ENCODE data around the gene LRRC28. TPM values are rescaled to one million over a fixed set of nuclear protein-coding genes. Genes with fewer than 3 reads are reported as not detected.

The LRRC28 gene
- polyA plus RNA-seq, 4 donors, result 33.3 to 38.9 (median 37.0) TPM

DNA sequence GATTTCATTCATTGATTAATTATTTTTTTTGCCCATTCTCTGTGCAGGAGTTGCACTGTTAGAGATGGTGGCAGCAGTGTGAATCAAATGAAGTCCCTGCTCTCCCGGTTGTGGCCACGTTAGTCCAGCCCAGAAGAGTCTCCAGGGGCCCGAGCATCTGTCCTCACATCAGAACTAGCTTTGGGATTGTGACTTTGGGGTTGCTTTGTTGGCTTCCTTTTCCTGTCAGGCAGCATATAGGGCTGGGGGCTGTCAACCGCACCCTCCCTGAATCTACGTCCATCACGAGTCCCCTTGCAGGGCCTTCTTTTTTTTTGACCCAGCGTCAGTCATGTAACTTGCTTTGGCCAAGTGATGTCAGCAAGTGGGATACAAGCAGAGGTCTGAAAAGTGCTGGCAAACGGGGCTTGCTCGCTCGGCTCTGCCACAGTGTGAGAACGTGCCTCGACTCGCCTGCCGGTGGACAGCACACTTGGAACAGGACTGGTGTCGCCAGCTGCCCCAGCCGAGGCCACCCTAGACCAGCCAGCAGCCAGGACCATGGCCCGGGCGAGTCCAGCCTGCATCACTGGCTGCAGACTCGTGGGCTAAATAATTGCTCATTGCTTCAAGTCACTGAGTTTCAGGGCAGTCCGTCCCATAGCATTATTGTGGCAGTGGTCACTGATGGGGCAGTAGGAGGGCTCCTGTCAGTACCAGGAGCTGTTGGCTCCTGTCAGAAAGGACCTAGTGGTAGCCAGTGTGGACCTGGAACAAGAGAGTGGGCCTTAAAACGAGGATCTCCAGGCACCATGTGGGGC is 162.9 kb downstream of the LRRC28 start:
- no peak for DNase-seq (ENCODE audit: low read depth in 4 of 4, low spot score in 2 of 4)

DNA sequence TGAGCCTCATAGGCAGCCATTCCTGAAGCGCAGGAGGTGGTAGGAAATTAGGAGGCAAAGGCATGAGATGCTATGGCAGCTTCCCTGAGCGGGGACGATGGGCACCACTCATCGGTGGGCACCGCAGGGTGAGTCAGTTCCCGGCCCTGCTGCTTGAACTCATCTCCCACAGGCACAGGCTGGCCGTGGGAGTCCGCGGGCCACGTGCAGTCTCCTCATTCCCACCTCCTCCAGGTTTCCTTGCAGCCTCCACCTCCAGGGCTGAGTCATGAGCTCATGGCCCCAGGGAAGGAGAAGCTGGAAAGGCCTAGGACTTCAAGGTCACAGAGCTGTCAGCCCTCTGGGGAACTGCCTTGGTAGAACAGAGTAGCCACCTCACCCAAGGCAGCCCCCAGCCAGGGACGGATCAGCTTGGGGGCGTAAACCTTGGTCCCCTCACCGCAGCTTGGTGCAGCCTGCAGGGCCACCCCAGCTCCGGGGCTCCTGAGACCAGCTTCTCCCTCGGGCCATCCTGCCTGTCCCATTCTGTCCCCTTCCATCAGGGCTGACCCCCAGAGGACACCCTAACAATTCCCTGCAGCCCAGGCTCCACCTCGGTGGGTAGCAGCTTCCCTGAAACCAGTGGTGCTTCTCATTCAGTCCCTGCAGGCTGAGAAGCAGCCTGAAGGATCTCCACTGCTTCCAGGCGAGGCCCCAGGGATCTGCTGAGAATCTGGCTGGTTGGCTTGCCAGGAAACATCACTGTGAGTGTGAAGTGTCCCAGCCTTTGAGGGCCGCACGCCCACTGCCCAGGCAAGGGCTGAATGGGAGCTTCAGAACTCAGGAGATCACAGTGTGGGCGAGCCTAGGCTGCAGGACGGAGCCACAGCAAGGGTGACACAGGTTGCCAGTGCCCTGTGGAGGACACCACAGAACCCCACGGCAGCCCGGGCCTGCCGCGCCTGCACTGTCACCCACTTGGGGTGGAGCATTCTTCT is 163.8 kb downstream of the LRRC28 start:
- DNase-seq (ENCODE audit: low read depth in 4 of 4, low spot score in 2 of 4), result no peak

DNA sequence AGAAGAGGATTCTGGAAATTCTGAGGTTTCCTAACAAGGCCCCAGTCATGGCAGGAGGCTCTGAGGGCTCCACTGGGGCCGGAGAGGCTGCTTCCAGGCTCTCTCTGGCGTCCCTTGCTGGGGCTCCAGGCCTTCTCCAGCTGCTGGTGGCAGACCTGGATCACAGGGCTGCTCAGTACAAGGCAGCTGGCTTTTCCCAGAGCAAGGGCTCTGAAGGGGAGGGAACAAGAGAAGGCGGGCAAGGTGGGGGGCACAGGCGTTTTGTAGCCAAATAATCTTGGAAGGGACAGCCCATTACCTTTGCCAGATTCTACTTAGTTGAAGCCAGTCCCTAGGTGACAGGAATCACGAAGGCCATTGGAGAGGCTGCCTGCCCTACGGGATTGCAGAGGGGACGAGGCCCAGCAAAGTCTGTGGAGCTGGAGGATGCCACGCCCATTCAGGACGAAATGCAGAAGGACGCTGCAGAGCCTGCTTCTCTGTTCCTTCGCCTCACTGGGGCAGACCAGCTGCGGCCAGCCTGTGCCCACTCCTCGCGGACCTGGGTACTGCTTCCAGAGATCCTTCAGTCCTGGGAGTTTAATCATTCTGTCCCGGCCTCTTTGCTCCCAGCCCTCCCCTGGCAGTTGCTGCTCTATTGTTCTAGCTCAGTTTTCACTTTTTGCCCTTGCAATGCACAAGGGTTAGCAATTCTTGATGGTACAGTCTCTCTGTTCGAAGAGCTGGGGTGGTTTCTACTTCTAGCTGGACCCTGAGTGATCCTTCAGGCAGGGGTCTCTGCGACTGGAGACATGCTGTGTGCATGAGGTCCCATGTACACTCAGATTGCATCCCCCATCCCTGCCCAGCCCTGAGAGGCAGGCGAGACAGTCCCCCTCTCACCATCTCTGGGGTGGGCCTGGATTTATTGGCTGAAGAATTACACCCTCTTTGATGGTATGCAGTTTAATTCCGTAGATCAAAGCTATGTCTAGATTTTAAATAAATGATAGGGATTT is 165.2 kb downstream of the LRRC28 start:
- no peak for DNase-seq (ENCODE audit: low read depth in 4 of 4, low spot score in 2 of 4)

DNA sequence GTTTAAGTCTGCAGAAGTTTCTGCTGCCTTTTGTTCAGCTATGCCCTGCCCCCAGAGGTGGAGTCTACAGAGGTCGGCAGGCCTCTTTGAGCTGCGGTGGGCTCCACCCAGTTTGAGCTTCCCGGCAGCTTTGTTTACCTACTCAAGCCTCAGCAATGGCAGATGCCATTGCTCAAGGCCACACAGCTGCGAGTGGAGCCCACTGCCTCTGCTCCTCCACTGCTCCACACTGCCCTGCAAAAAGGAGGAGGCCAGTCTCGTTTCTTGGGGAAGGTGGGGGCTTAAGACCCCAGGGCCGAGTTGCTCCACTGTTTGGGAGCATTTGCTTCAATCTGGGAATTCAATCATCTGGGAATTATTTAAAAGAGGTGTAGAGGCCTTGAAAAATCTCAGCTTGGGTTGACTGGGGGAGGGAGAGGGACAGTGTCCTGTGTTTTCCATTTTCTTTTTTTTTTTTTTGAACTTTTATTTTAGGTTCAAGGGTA is 169.9 kb downstream of the LRRC28 start:
- DNase-seq (ENCODE audit: low read depth in 4 of 4, low spot score in 2 of 4), result no peak

DNA sequence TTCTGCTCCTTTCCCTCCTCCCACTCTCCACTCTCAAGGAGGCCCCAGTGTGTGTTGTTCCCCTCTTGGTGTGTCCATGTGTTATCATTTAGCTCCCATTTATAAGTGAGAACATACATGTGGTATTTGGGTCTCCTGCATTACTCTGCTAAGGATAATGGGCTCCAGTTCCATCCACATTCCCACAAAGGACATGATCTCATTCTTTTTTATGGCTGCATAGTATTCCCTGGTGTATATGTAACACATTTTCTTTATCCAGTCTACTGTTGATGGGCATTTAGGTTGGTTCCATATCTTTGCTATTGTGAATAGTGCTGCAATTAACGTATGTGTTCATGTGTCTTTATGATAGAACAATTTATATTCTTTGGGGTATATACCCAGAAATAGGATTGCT is 170.5 kb downstream of the LRRC28 start:
- DNase-seq (ENCODE audit: low read depth in 4 of 4, low spot score in 2 of 4), result no peak

DNA sequence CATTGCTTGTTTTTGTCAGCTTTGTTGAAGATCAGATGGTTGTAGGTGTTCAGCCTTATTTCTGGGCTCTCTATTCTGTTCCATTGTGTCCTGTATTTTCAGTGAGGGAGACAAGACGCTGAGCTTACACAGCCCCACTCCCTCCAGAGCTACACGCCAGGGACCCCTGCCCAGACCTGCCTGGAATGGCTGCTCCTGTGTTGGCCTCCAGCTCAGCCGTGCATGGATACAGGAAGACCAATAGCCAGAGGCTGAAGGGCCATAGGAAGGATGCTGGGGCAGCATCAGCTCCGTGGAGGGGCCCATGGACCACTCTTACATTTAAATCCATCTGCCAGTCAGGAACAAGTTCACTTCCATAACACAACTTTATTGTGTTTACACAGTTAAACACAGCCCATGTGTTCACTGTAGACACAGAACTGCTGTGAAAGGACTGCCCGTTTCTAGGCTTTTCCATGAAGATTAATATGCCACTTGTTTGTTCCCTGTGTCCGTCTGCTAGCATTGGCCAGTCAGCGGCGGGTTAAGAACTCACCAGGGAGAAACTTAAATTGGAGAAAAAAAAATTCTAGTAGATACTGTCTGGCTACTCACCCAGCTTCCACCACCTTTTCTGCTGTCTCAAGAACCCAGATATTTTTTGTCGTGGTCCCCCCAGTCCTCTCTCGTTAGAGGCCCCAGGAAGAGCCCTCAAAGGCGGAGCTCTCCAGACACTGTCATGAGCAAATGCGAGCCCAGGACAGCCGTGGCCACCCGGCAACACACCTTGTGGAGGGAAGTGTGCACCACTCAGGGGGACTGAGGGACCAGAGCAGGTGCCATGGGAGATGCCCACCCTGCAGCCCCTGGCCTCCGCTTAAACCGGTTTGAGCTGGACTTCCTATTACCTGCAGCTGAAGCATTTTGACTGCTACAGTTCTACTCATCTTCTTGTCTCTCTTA is 172.2 kb downstream of the LRRC28 start:
- DNase-seq (ENCODE audit: low read depth in 4 of 4, low spot score in 2 of 4), result no peak

DNA sequence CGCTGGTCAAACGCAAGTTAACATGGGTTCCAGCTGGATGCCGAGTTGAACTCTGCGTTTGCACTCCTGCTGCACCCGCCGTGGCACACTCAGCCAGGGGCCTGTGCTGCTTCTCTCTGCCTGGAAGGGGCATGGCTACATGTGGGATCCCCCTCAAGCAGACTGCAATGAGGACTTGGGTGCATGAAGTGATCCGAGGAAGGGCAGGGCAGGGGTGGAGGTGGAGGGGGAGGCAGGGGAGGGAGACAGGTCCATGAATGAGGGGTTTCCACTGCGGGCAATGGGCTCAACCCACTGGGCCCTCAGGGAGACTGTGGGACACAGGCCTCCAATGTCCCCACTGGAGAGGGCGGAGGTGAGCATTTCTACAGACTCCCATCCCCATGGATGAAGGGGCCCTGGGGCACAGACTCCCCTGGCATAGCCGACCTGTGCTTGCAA is 172.9 kb downstream of the LRRC28 start:
- no peak for DNase-seq (ENCODE audit: low read depth in 4 of 4, low spot score in 2 of 4)

DNA sequence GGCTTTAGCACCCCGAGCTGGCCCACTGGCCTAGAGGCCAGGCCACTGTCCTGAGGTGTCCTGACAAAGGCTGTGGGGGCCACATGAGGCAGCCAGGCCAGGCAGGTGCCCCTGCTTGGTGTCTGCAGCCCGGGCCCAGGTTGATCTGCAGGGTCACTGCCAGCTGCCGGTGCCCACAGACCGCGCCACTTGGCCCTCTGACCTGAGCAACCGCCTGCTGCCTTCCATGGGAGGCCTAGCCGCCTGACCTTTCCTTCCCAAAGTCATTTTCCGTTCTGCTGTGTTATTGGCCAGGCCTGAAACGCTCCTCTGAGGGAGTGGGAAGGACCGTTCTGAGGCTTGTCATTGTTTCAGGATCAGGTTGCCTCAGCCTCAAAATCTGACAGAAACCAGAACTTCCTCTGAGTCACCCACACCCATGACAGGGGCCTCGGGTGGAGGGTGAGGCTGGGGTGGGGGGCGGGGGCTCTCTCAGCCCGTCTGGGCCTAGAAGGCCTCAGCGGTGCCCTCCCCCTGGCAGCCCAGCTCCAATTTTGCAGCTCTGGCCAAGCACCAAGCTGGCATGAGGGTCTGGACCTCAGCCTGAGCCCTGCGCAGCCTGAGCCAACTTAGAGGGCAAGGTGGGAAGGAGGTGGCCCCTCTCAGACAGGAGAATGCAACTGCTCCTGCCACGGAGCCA is 173.8 kb downstream of the LRRC28 start:
- no peak for DNase-seq (ENCODE audit: low read depth in 4 of 4, low spot score in 2 of 4)

DNA sequence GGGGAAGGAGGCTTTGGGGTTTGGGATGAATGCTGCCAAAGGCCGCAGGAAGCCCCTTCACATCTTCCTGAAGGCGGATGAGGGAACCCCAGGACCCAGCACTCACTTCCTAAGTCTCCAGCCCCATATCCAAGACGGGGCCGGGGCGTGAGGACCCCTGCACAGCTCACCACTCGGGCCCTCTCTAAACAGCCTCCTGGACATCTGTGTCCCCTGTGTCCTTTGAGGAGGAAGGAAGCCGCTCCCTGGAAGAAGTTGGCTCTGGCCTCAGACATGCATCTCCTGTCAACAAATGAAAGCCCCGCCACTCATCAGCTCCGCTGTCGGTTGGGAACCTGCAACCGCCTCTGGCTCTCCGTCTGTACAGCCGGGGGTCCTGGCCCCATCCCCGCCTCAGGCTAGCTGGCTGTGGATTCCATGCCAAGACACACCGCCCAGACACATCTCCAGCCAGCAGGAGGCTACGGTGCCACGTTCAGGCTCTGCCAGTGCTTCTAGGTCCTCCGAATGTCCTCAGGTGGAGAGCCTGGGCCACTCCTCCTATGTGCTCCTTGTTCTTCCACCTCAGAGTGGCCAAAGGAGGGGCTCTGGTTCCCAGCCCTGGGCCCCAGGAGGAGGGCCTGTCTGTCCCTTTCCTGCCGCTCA is 174.5 kb downstream of the LRRC28 start:
- DNase-seq (ENCODE audit: low read depth in 4 of 4, low spot score in 2 of 4), result no peak

DNA sequence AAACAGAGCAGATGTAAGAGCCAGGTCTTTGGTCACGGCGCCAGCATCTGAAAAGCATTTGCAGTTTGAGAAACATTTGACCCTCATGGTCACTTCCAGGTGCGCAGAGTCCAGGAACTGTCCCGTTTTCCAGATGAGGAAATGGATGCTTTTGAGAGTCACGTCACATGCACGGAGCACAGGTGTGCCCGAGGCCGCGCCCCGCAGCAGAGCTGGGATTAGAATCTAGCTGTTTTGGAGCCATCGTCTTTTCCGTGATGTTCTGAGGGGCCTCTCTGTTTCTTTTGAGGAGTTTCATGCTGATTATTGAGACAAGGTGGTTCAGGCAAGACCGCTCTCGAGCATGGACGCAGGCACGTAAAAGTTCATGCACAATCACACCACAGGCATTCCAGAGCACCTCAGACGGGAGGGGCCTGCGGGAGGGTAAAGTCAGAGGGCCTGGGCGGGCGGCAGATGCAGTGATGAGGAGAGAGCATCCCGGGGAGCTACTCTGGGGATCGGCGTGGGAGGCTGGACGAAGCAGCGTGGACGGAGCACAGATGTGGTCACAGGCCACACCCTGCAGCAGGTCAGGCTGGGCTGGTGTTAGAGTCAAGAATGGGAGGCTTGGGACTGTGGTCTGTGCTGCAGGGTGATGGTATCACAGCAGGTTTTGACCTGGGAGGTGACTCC is 175.3 kb downstream of the LRRC28 start:
- no peak for DNase-seq (ENCODE audit: low read depth in 4 of 4, low spot score in 2 of 4)

DNA sequence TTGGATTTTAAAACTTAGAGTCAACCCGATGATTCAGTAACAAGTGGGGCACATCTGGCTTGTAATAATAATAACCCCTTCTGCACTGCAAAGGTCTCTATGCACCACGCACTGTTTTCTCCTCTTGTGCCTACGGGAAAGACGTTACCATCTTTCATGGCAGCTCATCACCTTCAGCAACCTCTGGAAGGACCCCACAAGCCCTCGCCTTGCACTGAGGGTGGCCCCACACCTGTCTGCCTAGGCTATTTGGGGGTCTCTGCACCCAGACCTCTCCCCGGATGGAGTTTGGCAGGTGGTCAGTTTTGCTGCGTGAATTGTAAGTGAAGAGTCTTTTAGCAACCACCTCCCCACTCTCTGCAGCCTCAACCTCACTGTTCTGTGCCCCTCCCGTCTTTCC is 175.9 kb downstream of the LRRC28 start:
- DNase-seq (ENCODE audit: low read depth in 4 of 4, low spot score in 2 of 4), result no peak

DNA sequence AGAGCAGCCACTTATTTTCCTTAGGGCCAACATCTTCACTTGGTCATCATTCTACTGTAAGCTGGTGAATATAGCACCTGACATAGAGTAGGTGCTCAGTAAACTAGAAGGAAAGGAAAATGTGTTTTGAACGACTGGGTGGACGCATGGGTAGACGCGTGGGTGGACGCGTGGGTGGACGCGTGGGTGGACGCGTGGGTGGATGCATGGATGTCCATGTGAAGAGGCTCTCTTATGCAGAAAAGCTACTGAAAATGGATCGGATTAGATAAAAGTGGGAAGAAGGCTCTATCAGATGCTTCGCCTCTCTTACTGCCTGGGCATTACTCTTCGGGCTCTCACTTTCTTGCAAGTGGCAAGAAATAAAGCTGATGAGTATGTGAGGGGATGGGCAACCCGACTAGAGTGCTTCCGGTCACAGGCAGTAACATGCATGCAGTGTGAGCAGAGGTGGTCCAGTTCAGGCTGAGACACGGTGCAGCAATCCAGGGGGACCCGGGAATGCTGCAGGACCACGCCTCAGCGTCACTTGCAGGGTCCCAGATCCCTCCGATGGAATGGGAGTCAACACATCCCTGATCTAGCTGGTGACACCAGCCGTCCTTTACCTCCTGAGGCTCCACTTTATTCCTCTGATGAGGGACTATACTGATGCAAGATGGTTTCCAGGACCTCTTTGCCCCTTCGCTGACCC is 176.5 kb downstream of the LRRC28 start:
- no peak for DNase-seq (ENCODE audit: low read depth in 4 of 4, low spot score in 2 of 4)

DNA sequence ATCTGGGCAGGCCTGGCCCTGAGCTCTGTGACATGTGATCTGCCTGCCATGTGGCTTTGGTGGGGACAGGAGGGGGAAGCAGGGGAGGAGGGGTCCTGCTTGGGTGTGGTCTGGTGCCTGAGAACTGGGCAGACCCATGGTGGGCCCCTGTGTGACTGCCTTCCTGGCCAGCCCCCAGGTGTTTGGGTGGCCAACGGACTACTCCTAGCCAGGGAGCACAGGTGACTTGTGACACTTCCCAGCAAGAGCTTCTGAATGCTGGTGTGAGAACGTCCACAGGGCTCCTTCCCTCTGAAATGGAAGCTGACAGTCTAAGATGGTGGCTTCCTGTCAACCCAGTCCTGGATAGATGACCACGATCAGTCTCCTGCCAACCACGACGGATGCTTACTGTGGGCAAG is 178.4 kb downstream of the LRRC28 start:
- DNase-seq (ENCODE audit: low read depth in 4 of 4, low spot score in 2 of 4), result no peak

DNA sequence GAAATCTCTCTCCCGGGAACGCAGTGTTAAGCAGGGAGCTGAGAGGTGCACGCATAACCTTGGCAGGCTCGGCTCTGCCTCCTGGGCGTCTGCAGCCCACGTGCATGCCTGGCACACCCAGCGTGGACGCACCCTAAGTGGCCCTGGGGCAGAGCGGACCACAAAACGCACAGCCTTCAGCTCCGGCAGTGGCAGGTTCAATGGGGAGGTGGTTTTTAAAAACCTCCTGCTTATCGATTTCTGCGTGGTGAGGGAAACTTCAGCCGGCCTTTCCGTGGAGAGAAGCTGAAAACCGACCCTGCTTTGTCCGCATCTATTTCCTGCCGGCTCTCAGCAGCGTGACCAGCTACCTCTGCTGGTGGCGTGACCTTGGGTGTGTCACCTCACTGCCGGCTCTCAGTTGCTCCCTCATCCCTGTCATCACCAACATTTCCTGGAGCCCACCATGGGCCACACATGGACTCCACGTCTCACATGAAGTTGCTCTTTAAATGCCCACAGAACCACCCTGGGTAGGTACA is 179.7 kb downstream of the LRRC28 start:
- no peak for DNase-seq (ENCODE audit: low read depth in 4 of 4, low spot score in 2 of 4)

DNA sequence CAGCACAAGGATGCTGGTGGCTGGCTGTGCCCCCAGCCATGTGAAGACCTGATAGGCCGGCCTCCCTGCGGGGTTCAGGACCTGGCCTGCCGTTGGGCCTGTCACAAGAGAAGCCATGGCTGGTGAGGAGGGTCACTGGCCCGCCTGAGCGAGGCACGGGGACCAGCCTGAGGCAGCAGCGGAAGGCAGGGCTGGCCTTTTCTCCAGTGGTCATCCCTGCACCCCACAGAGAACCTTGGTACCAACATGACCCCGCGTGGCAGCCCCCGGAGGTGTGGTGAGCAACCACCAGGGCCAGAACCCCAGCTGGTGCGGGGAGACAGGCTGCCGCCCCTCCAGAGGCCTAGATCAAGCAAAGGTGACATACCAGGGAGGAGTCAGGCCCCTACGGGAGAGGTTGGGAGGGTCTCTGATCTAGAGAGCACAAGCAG is 180.4 kb downstream of the LRRC28 start:
- no peak for DNase-seq (ENCODE audit: low read depth in 4 of 4, low spot score in 2 of 4)

DNA sequence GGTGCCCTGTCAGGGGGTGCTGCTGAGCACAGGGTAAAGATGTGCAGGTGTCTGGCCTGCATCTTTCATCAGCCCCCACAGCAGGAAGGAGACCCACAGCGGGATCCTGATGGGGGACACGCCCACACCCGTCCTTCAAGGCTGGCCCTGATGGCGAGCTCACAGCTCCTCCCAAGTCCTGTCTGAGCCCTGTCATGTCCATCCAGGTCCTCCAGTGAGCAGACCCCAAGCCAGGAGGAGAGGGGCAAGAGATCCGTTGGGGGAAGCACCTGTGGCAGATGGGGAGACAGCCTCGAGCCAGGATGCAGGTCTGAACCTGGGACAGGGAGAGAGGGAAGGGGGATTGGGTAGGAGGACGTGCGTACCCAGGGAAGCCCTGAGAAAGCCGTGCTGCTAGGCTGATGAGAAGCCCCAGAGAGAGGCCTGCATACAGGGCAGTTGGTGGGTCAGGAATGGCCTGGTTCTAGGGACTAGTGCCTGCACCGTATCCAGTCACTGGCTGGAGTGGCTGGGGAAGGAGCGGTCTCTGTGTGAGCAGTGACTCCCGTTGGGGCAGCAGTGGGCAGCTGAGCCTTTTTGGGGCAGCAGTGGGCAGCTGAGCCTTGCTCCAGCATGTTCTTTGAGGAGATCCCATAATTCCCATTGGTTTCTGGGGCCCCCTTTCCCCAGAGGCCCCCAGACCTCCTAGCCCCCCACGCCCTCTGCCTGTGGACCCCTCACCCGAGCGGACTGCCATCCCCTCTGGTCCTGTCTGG is 181.2 kb downstream of the LRRC28 start:
- DNase-seq (ENCODE audit: low read depth in 4 of 4, low spot score in 2 of 4), result no peak

Data from left renal cortex interstitium (tissue), 4 donors.